Measurements from ENCODE around the gene NRG2. TPM values are rescaled to one million over a fixed set of nuclear protein-coding genes. Genes with fewer than 3 reads are reported as not detected.
A peak's percentile ranks its signal among the peaks of the same experiment; 100 is the strongest.

The NRG2 gene
- total RNA-seq, 1 donor from 2014 or later = 1.9 TPM

DNA sequence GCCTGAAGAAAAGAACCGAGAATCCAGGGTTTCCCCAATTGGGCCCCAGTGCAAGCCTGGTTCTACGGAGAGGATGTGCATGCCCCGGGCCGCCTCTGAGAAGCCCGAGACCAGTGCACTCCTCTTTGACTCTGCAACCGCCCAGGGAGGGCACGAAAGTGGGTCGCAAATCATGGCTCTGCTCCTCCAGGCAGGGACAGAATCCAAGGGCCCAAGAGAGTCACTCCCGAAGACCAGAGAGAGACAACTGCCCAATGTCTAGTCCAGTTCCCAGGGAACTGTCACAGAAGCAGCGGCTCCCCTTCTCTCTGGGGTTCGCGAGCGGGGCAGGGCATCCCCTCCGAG lies 139.7 kb downstream of the NRG2 start:
- ATAC-seq = no peak

DNA sequence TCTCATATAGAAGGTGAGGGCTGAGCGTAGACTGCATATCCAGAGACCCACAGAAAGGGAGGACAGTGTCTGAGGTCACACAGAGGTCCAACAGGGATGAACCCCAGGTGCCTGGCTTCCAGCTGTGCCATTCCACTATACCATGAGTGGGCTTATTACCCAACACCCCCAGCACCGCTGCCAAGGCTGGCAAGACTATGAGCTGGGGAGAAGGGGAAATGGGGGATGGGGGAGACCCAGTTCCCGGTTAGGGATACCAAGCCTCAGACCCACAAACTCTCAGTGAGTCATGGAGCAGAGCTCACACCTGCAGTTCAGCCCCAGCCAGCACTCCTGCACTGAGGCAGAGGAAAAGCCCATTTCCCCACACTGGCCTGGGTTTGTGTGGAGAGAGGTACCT lies 141.1 kb downstream of the NRG2 start:
- no peak for ATAC-seq

DNA sequence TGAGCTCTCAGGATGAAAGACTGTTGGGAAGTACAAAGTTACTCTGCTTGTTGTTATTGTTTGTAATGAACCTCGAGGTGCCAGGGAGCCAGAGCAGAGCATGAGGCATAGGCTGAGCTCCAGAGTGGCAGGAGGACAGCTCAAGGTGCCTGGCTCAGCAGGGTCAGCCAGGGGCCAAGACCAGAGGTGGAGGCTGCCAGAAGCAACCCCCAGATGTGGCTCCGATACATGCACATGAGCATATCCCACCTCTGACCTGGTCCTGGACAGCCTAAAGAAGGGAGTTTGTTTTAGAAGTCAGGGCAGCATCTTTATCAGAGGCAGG lies 141.9 kb downstream of the NRG2 start:
- no peak for ATAC-seq

DNA sequence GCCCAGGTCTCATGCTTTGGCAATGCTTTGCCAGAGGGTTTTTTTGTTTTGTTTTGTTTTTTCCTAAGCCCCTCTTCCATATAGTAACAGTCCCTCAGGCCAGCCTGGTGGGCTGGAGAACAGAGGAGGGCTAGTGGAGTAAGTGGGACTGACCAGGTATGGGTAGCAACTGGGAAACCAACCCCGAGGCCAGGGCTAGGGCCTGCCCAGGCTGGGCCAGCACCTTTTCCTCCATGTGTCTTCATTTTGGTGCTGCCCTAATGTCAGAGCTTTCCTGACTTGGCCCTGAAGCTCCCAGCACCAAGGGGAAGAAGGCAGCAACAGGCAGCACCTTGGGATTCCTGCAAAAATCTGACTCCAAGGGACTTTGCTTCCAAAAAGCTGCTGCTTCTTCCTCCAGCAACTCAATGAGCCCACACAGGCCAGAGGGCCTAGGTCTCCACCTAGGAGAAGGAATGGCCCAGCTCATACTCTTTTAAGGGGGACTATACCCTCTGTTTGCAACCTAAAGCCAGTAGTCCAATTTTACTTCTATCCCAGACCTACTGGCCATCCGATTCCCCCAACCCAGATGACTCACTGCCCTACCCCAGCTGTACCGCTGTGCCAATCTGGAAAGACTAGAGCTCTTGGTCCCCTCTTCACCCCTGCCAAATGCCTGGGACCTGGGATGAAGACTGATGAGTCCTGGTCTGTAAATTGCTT lies 142.4 kb downstream of the NRG2 start:
- ATAC-seq = no peak

DNA sequence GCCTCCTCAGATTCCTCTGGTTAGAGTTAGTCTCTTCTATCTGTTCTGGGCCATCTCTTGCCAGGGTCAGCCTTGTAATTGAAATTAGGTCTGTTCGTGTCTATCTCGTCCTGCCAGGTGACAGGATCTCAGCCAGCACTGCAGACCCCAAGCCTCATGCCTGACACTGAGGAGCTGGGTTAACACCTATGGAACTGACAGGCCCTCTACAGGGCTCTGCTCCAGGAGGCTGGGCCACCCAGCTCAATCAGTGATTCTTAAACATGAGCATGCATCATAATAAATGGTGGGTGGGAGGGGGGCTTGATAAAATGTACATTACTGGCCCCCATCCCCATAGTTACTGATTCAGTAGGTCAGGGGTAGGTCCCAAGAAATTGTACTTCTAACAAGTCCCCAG lies 144.1 kb downstream of the NRG2 start:
- ATAC-seq = no peak

DNA sequence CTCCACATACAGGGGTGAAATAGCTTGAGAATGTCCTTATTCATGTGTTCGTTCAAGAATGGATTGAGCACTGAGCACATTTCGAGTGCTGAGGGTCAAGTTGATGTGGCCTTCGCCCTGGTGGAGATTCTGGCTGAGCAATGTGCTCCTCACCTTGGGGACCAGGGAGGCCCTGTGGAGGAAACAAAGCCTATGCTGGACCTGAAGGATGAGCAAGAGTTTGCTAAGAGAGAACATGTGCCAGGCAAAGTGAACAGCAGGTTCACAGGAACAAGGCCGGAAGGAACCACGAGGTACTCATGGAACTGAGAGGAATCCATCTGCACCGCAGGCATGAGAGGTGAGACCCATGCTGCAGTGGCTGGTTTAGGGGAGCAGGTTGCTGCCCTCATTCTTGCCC lies 145.1 kb downstream of the NRG2 start:
- no peak for ATAC-seq

DNA sequence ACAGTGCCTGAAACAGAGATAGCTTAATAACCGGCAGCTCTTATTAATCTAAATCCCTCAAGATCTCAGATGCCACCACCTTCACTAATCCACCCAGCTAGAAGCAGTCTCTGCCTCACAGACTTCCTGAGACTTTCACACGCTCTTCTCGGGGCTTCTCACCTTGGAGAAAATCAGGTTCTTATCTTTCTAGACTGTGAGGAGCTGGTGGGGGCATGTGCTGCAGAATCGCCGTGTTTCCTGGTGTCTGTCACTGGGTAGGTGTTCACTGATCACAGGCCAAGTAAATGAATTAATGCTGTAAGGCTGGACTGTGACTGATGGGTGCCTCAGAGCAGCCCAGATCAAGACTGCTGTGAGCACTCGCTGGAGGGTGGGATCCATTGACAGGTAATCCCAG lies 145.8 kb downstream of the NRG2 start:
- ATAC-seq = no peak

DNA sequence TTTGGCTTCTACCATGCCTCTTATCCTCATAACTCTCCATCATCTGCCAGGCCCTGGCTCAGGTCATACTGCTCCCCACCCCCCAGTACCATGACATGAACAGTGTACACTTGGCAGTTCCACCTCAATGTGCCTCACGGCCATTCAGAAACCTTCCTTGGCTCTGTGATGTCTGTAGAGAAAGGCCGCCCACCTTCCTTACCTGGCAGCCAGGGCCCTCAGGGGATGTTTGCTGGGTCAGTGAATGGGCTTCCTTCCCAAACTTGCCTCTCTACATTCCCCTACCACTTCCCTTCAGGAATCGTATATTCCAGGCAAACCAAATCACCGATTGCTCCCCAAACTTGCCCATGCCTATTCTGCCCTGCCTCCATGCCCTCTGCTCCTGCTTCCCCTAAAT lies 146.4 kb downstream of the NRG2 start:
- ATAC-seq = no peak

DNA sequence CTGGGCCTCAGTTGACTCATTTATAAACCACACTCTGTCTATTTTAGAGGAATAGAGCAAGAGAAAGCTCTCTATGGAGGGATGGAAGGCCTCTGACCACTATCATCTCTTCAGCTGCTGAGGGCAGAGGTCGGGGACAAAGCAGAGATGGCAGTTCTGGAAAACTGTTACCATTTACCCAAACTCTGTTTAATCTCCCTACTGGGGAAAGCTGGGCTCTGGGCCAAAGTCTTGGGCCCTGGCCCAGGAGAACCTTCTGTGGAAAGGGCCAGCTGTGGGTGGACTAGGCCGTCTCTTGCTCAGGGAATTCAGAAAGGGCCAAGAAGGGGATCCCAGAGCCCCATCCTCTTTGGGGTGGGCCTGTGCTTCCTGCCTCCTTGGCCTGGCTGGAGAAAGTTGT lies 147.5 kb downstream of the NRG2 start:
- no peak for ATAC-seq

DNA sequence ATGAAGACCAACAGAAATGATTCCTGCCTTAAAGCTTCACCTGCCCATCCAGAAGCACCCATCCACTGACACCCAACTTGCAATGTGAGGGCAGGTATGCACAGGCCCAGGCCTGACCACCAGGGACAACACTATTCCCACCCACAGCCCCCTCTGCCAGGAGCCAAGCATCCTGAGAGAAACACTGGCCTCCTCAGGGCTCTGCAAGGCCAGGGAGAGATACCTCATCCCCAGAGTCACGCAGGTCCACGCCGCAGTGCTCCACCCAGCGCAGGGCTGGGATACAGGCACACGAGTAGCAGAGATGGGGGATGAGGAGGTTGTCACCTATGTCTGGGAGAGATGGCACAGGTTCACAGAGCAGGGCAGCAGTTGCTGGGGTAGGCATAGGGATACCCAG lies 148.1 kb downstream of the NRG2 start:
- ATAC-seq = no peak

DNA sequence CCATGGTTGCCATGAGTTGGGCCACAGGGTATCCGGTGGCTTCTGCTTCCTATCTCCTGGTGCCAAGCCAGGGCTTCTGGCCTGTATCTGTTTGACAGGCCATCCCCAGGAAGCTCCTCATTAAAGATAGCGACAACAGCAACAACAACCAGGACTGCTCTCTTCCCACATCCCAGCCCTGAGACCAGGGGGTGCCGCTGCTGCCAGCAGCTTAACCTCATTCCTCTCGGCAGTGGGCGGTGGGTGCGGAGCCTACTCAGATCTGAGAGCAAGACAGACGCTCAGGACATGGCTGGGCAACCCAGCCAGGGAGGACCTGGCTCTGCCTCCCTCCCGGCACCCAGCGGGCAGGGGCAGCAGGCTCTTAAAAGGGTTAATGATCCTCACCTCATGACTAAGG lies 149.2 kb downstream of the NRG2 start:
- ATAC-seq = no peak

DNA sequence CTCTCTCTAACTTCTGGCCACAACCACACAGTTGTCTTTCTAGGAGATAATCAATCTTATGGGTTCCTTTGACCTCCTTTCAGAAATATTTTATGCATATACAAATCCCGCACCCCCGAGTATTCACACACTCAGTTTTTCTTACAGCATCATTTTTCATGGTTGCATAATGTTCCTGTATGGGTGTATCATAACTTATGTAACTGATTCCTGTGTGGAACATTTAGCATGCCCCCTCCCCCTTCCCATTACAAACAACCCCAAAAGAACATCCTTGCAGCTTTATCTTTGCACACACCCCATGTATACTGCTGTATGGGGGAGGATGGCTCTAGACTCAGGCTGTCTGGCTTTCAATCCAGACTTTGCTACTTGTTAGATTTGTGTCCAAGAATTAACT lies 153.7 kb downstream of the NRG2 start:
- ATAC-seq = no peak

DNA sequence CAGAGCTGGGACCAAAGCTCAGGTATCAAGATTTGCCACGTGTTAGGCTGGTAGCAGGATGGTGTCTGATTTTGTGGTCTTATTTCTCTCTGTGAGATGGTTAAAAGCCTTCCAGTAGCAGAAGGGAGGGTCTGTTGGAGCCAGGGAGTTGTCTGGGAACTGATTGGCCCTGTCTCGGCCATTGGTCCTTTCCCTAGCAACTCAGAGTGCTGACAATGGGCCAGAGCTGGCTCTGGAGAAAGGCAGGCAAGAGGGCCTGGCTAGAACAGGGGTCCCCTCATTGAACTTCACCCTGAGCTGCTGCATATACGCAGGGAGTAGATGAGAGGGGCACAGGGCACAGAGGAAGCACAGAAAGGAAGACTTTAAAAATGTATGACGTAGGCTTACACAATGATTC lies 154.7 kb downstream of the NRG2 start:
- ATAC-seq = no peak

DNA sequence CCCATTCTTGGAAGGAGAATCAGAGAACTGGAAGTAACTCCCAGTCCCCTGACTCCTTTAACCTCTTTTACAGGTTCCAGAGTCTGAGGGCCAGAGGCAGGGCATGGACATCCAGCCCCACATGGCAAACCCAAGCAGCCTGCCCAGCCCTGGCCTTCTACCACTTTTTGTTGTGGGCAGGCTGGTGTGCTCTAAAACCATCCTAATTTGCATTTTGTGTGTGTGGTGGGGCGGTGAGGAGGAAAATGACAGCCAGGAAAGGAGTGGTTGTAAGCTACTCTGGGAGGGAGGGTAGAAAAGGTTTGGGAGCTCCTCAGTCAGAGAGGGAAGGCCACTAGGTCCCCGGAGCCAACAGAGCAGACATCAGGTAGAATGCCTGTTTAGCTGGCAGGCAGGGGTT lies 156.9 kb downstream of the NRG2 start:
- ATAC-seq = no peak

DNA sequence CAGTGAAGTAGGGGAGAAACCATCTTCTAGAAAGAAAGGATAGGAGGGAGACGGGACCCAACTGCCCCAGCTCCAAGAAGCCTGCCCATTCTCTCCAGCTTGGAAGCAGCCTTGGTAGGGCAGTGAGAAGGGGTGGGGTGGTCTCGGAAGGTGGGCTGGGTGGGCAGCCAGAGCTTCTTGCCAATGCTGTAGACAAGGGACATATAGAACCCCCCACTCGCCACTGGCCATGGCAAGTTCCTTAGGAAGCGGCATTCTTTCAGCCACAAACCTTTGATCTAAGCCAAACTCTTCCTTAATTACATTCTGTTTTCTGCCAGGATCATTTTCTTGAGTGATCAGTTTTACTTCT lies 157.3 kb downstream of the NRG2 start:
- ATAC-seq = no peak

DNA sequence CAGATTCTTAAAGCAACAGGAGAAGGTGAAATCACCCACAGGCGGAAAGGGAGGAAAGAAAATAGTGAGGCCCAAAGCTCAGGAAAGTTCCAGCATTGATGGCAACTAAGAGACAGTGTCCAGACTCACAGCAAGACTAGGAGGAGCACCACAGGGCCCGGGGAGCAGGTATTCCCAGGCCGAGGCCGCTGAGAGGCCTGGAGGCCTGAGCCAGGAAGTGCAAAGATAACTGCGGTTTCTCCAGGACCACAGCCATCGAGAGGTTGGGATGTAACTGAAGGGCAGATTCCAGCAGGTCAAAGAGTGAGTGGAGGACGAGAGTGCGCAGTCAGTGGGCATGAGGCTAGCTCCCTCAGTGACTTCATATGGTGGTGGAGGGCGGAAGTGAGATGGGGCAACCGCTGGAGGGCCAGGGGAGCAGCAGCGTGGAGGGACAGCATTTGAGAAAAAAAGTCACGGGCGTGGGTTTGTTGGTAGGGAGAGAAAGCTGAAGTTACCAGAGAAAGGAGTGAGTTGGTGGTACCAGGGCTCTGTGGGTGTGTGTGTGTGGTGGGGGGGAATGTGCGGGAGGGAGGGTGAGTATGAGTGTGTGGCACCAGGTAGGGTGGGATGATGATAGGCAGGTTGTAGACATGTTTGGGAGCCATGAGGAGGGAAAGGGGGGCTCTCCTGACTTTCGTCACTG lies 157.8 kb downstream of the NRG2 start:
- ATAC-seq = no peak

DNA sequence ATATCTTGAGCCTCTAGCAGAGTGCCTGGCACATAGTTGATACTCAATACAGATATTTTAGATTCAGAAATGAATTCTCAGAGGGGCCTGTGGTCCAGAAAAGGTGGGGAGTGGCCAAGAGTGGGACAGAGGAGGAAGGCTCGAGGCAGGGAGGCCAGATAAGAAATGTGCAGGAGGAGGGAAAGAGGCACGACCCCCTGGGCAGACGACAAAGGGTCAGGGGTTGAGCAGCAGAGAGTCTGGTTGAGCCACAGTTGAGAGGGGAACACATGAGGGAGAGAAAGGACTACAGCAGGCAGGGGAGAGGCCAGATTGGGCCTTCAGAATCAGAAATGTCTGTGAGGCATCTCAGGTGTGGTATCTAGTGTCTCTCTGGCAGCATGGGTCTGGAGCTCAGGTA lies 158.4 kb downstream of the NRG2 start:
- ATAC-seq = no peak

DNA sequence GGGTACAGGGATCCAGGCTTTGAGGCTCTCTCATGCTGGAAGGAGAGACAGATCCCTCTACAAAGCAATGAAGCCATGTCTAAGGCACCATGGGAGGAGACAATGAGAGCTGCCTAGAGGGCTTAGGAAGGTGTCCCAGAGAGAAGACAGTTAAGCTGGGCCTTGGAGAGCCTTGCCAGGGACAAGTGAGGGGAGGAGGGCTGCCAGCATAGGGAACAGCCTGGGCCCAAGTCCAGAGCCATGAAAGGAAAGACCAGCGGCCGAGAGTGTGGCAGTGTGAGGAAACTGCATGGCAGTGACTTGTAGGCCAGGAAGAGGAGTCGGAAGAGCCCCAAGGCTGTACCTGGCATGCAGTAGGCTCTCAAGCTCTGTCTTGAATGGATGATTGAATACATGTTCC lies 159.0 kb downstream of the NRG2 start:
- peak; percentile 16 for ATAC-seq

DNA sequence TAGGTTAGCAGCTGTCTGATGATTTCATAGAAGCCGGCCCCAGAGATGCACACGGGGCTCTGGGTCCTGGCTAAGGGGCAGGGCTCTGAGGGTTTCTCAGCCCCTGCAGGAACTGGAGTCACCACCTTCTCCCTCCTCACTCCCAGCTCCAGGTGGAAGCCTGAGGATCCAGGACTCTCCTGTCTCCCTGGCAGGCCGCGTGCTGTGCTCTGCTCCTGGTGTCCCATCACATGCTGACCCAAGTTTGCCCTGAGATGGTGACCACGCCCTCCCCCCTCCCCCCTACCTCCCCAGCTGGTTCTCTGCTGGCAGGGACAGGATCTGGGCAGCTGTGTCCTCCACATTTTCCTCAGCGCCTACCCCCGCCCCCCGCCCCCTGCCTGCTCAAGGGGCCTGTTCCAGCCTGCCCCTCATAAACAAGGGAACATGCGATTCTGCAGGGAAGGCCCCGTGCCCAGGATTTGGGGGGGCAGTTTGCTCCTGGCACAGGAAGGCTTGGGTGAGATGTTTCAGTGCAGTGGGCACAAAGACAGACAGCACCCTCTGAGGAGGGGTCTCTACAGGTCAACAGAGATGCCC lies 160.0 kb downstream of the NRG2 start:
- ATAC-seq = peak; percentile 21

DNA sequence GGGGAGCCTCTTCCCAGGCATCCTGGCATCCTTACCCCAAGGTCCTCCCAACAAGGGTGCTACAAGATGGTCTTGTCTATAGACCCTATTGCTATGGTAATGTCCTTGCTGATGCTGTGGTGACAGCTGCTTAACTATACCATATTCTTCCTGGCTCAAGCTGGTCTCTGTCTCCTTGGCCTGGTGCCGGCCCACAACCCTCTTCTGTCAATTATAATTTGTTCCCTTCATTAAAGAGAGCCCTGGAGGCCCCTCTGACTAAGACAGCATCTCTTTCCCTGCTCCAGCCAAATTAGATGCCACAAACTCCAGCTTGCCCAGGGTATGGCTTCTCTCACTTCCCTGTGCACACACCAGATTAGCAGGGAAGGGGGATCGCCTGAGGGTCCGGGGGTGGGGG lies 160.8 kb downstream of the NRG2 start:
- ATAC-seq = no peak

DNA sequence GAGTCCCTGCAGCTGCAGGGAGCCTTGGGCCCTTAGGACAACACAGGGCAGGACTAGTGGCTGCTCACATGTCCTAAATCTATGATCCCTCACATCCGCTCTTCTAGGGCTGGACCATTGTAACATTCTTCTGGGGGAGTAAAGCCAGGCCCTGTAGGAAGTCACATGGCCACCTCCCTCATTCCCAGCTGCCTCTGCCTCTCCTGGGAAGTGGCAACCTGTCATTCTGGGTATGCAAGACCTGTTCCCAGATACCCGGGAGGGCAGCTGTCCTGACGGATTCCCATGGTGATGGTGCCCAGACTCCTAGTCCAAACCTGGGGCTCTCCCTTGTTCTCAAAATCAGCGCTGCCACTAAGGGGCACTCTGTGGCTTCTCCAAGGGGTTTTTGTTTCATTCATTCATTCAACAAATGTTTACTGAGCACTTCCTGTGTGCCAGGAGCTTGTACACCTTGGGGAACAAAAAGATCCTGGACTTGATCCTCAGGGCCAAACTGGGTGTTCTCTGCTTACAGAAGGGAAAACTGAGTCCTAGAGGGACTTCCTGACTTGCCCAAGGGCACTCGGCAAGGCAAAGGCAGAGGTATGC lies 161.9 kb downstream of the NRG2 start:
- no peak for ATAC-seq

DNA sequence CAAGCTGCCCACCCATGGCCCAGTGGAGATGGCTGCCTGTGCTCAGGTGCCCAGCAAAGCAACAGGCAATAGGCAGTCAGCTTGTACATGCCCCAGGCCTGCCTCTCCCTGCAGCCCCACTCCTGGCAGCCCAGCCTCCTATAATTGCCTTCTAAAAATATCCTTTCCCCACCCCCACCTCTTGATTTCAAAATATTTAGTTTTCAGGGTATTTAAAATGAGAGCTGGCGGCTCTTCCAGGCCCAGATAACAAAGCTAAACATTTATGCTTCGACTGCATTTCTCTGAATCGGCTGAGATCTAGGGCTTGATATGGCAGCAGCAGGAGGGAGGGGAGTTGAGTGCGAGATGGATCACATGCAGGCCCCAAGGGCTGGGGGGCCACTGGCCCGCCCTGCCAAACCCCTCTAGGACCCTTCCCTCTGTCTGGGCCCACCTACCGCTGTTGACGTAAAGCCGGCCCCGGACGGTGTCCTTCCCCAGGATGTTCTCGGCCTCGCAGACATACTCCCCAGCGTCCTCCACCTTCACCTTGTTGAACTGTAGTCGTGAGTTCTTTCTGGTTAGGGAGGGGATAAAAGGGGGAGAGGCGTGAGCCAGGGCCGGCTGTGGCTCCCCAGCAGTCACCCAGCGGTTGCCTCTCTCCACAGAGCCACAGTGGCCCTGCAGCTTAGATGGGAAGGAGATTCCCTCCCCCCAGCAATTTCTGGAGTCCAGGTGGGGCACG lies 162.5 kb downstream of the NRG2 start:
- no peak for ATAC-seq

DNA sequence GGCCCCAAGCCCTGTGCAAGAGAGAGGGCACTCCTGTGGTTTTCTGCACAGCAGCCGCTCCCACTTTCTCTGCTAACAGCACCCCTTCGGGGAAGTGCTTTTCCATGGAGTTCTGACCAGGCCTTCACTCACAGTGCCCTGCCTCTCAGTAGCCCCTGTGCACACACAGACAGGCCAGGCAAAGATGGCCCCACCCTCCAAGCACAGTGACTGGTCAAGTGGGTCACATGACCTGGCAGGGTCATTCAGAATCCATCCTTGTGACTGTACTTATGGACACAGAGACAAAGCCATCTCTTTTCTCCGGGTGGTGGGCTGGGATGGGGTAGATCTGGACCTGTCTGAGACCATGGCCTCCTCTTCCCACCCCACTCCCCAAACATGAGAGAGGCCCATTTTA lies 165.0 kb downstream of the NRG2 start:
- ATAC-seq = no peak

DNA sequence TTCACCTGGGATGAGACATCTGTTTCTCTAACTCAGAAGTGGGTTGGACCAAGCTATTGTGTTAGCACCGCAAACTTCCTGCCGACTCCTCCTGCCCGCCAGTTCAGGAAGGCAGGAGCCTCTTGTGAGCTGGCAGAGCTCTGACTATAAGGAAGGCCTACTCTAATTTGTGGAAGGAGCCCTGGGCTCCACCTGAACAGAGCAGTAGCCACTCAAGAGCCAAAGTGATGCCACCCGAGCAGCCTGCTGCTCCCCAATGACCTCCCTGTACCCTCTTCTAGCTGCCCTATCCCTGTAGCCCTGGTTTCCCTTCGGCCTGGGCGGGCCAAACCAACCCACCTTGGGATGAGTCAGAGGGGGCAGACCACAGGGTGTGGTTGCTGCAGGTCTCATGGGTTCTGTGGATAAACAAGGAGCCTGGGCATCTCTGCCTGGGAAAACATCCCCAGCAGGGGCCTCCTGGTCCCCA lies 165.9 kb downstream of the NRG2 start:
- ATAC-seq = peak; percentile 83
